Body of pancreas (tissue), 4 donors: ENCODE data around the gene VPREB1. TPM values are rescaled to one million over a fixed set of nuclear protein-coding genes. Genes with fewer than 3 reads are reported as not detected.
"Not testable (repeated sequence)": the region's sequence is repeated elsewhere in the genome, so short reads cannot be mapped to it uniquely, and the experiment has no call there.

ENCODE experiments used
- ATAC-seq: fragments of 150-250 bp; one replicate; pipeline ENCODE4 v1.9.1; 2016
- DNase-seq, 4 donors: peaks; one replicate each; pipeline ENCODE4 v3.0.0-alpha.2; 2019
- H3K27ac ChIP-seq, 4 donors: fragments of 200-600 bp; sonication (generic); 1 replicate in 3 of 4; 2 replicates in 1 of 4; pipeline versions ENCODE4 v1.5.1 to v1.6.1; 2016 to 2019; ENCODE audit warnings: mild to moderate bottlenecking in 1 of 4, mixed read lengths in 1 of 4, moderate library complexity in 1 of 4
- H3K27me3 ChIP-seq, 2 donors: fragments of 200-600 bp; sonication (generic); one replicate each; pipeline ENCODE4 v1.6.0; 2016; ENCODE audit warnings: mild to moderate bottlenecking in 1 of 2
- H3K36me3 ChIP-seq, 2 donors: fragments of 200-600 bp; sonication (generic); replicated peaks in 1 of 2; 2 replicates each; pipeline ENCODE4 v1.5.1; 2016; ENCODE audit warnings: low read depth in 2 of 2; ENCODE audit not compliant: insufficient read depth in 1 of 2
- H3K4me1 ChIP-seq: fragments of 200-600 bp; sonication (generic); one replicate; pipeline ENCODE4 v1.6.0; 2016
- H3K4me3 ChIP-seq, 2 donors: fragments of 200-600 bp; sonication (generic); 1 replicate in 1 of 2; 2 replicates in 1 of 2; pipeline ENCODE4 v1.5.1; 2016 to 2019
- H3K9me3 ChIP-seq, 3 donors: fragments of 200-600 bp; sonication (generic); 1 replicate in 2 of 3; 2 replicates in 1 of 3; pipeline ENCODE4 v1.5.1; 2016
- POLR2A ChIP-seq, 3 donors: fragments of 450-650 bp; IDR thresholded peaks; one replicate each; pipeline ENCODE4 v1.6.1; 2016; ENCODE audit warnings: antibody characterized with exemption in 3 of 3, mild to moderate bottlenecking in 2 of 3
- WGBS, 2 donors: methylation state at CpG; one replicate each; pipeline ENCODE4 v1.1.5; 2017; 5-methylcytosine and 5-hydroxymethylcytosine counted together
- intact Hi-C: fragments of 100-400 bp; cut with DNase I; formaldehyde crosslinking; loops from one replicate; pipeline ENCODE4 v1.15.1; 2023
- total RNA-seq, 2 donors: library from RNA; depleted of rRNA; stranded (reverse); fragments of >200 nt; gene quantifications; one replicate each; pipeline ENCODE4 v1.1.0, GENCODE V29; 2016
- TF ChIP-seq, protein P1 (sequence below), 7 experiments: fragments of 450-650 bp in 4 of 7; fragments of 200-600 bp in 3 of 7; sonication (generic) in 3 of 7; IDR thresholded peaks; one replicate each; pipeline ENCODE4 v1.5.1; 2016 to 2019; ENCODE audit warnings: antibody characterized with exemption in 7 of 7

Gene VPREB1
- total RNA-seq, 2 donors from 2014 or later = not detected

DNA sequence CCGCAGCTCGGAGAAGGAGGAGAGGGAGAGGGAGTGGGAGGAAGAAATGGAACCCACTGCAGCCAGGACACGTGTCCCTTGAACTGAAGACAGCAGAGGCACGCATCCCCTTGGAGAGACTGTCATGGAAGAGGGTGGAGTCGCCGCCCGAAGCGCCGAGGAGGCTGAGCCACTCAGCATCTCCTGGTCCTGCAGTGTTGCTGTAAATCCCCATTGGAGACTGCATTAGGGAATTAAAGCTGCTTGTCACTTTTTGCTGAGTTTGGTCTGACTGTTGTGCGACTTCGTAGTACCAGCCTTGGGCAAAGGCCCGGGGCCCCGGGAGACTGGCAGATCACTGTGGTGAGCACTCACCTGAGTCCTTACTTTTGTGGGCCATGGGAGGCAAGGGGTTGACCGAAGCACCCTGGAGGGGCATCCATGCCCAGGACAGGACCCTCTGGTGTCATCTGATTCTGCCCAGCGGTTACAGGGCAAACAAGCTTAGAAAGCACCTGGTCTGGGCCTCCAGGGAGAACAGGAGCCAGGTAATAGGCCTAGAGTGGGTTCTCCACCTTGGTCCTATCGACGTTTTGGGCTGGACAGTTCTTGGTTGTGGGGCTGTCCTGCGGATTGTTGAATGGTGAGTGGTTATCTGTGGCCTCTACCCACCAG is 797 bp downstream of the VPREB1 start:
- WGBS, 2 donors = 69 to 75% methylated on average over 15 to 18 of the region's 18 CpGs
- H3K4me3 ChIP-seq = no peak overlapping the region
- H3K27me3 ChIP-seq = no peaks in the 10 kb centered on the region
- DNase-seq (no peak), ATAC-seq (no peak)
- no peaks in the 10 kb centered on the region for H3K4me1 ChIP-seq
- no peaks in the 10 kb centered on the region for H3K9me3 ChIP-seq
- H3K27ac ChIP-seq = no peak overlapping the region
- intact Hi-C loops = no loop called here
- H3K36me3 ChIP-seq = no peaks in the 10 kb centered on the region
- no peak for TF ChIP-seq POLR2A (IDR thresholded peaks at IDR 0.05)
- TF ChIP-seq, protein P1, sequence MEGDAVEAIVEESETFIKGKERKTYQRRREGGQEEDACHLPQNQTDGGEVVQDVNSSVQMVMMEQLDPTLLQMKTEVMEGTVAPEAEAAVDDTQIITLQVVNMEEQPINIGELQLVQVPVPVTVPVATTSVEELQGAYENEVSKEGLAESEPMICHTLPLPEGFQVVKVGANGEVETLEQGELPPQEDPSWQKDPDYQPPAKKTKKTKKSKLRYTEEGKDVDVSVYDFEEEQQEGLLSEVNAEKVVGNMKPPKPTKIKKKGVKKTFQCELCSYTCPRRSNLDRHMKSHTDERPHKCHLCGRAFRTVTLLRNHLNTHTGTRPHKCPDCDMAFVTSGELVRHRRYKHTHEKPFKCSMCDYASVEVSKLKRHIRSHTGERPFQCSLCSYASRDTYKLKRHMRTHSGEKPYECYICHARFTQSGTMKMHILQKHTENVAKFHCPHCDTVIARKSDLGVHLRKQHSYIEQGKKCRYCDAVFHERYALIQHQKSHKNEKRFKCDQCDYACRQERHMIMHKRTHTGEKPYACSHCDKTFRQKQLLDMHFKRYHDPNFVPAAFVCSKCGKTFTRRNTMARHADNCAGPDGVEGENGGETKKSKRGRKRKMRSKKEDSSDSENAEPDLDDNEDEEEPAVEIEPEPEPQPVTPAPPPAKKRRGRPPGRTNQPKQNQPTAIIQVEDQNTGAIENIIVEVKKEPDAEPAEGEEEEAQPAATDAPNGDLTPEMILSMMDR (IDR thresholded peaks at IDR 0.05) = no peak

DNA sequence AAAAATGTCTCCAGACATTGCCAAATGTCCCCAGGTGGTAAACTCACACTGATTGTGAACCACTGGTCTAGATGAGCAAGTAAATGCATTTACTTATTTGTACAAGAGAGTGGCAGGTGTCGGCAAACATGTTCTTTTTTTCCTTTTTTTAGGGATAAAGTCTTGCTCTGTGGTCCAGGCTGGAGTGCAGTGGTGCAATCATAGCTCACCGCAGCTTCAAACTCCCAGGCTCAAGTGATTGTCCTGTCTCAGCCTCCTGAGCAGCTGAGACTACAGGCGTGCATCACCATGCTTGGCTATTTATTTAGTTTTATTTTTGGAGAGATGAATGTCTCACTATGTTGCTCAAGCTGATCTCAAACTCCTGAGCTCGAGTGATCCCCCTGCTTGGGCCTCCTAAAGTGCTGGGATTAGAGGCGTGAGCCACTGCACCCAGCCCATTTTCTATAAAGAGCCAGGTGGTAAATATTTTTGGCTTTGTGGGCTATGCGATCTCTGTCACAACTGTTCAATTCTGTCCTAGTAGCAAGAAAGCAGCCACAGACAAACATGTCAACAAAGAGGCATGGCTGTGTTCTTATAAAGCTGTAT is 1.4 kb downstream of the VPREB1 start:
- intact Hi-C loops = no loop called here
- H3K36me3 ChIP-seq = no peaks in the 10 kb centered on the region
- DNase-seq (no peak), ATAC-seq (no peak)
- H3K4me1 ChIP-seq = no peaks in the 10 kb centered on the region
- no peak overlapping the region for H3K4me3 ChIP-seq
- no peaks in the 10 kb centered on the region for H3K27me3 ChIP-seq
- TF ChIP-seq, protein P1 (IDR thresholded peaks at IDR 0.05) = no peak
- no peak for TF ChIP-seq POLR2A (IDR thresholded peaks at IDR 0.05)
- 61 to 68% methylated on average over 6 of the region's 6 CpGs for WGBS, 2 donors
- H3K27ac ChIP-seq = no peak overlapping the region
- no peaks in the 10 kb centered on the region for H3K9me3 ChIP-seq

DNA sequence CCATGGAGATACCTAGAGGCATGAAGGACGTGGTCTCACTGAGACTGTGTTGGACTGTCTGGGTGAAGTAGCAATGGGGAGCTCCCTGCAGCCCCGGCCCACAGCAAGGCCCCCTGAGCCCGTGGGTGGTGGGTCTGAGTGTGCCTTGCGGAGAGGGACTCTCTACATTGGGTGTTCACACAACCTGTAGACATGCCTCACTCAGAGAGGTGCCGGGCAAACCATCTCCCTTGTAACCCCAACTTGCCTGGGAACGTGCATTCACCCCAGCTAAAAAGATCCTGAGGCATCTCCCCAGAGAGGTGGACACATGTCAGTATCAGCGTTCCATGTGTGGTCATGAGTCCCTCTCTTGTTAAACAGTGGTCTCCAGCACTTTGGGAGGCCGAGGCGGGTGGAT is 2.1 kb downstream of the VPREB1 start:
- H3K27ac ChIP-seq = no peak overlapping the region
- no peak overlapping the region for H3K4me3 ChIP-seq
- DNase-seq (no peak), ATAC-seq (no peak)
- no peaks in the 10 kb centered on the region for H3K4me1 ChIP-seq
- no peaks in the 10 kb centered on the region for H3K27me3 ChIP-seq
- H3K9me3 ChIP-seq = no peaks in the 10 kb centered on the region
- TF ChIP-seq POLR2A (IDR thresholded peaks at IDR 0.05) = no peak
- TF ChIP-seq, protein P1 (IDR thresholded peaks at IDR 0.05) = no peak
- 57 to 80% methylated on average over 1 to 9 of the region's 9 CpGs for WGBS, 2 donors
- intact Hi-C loops = no loop called here
- H3K36me3 ChIP-seq = no peaks in the 10 kb centered on the region

DNA sequence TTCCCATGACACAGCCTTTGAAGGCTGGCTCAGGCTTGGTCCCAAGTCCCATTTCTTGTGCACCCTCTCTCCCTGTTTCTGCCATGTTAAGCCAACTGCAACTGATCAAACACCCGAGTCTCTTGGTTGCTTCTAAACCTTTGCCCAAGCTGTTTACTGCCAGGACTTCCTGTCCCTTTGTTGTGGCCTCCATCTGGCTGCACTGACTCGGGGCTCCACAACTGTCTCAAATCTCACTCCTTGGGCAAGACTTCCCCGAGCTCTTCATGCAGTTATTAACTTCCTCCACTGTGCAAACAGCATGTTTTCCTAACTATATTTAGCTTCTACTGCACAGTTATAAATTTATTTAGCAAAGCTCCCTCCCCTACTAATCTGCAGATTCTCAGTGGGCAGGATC is 4.3 kb downstream of the VPREB1 start:
- no peak for ATAC-seq

DNA sequence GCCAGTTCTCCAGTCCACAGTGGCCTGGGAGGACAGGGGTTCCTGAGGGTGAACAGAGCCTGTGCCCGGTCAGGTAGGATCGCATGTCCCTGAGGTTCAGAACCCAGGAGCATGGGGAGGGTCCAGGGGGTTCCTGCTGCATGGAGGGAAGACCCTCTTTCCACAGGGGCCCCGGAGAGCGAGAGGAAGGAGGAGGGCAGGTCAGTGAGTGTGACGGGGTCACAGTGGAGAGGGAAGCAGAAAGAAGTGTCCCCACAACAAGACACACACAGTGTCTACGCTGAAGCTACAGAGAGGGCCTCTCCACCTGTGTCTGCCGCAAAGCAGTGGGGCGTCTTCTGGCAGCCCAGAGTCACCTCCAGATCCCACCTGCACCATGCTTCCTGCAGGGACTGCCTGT is 6.1 kb downstream of the VPREB1 start:
- DNase-seq, H3K4me1 ChIP-seq, H3K36me3 ChIP-seq, H3K27ac ChIP-seq, intact Hi-C loops, ATAC-seq, H3K9me3 ChIP-seq, H3K4me3 ChIP-seq, H3K27me3 ChIP-seq: not testable (repeated sequence)
- WGBS, 2 donors = 69 to 77% methylated on average over 8 of the region's 8 CpGs

More for the DNA sequence above, 4.3 kb downstream of the VPREB1 start:
- Histone ChIP-seq H3K9me3 (no peaks in the 10 kb centered on the region), H3K27me3 (no peaks in the 10 kb centered on the region), H3K4me3 (no peak overlapping the region), H3K4me1 (no peaks in the 10 kb centered on the region), H3K36me3 (no peaks in the 10 kb centered on the region), H3K27ac (no peak overlapping the region)
- intact Hi-C loops = no loop called here
- DNase-seq = no peak
- 23 to 24% methylated on average over 3 of the region's 3 CpGs for WGBS, 2 donors
- TF ChIP-seq POLR2A (IDR thresholded peaks at IDR 0.05) = no peak
- TF ChIP-seq, protein P1 (IDR thresholded peaks at IDR 0.05) = no peak

DNA sequence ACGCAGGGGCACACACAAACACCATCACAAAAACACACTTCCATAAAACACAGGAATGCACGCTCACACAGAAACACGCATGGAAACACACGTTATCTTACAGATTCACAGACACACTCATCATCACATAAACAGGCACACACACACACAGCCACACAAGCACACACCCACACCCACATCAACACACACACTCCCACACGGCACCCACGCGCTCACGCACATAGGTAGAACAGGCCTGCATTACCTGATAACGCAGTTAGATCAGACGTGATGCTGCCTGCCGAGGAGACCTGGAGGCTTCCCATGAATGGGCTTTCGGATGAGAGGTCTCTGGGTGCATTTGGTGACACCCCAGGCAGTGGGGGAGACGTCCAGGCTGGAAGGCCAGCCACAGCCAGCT is 11.5 kb downstream of the VPREB1 start:
- H3K4me1 ChIP-seq, H3K27me3 ChIP-seq, ATAC-seq, intact Hi-C loops, H3K27ac ChIP-seq, H3K9me3 ChIP-seq, DNase-seq, H3K36me3 ChIP-seq, H3K4me3 ChIP-seq: not testable (repeated sequence)
- 71 to 75% methylated on average over 4 to 13 of the region's 13 CpGs for whole genome bisulfite sequencing, 2 donors

DNA sequence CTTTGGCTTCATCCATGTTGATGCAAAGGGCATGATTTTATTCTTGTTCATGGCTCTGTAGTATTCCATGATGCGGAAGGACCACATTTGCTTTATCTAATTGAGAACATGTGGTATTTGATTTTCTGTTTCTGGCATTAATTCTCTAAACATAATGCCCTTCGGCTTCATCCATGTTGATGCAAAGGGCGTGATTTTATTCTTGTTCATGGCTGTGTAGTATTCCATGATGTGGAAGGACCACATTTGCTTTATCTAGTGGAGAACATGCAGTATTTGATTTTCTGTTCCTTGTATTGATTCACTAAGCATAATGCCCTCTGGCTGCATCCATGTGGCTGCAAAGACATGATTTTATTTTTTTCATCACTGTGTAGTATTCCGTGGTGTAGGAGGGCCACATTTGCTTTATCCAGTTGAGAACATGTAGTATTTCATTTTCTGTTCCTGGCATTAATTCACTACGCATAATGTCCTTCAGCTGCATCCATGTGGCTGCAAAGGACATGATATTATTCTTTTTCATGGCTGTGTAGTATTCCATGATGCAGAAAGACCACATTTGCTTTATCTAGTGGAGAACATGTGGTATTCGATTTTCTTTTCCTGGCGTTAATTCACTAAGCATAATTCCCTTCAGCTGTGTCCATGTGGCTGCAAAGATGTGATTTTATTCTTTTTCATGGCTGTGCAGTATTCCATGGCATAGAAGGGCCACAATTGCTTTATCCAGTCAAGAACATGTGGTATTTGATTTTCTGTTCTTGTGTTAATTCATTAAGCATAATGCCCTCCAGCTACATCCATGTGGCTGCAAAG is 14.2 kb downstream of the VPREB1 start:
- H3K4me1 ChIP-seq, H3K27me3 ChIP-seq, DNase-seq, H3K27ac ChIP-seq, intact Hi-C loops, H3K36me3 ChIP-seq, H3K9me3 ChIP-seq, H3K4me3 ChIP-seq, ATAC-seq: not testable (repeated sequence)
- 84 to 89% methylated on average over 7 of the region's 7 CpGs for WGBS, 2 donors
